ENCODE data around the gene STXBP4.
"Not testable (repeated sequence)": the region's sequence is repeated elsewhere in the genome, so short reads cannot be mapped to it uniquely, and the experiment has no call there.

Gene STXBP4

DNA sequence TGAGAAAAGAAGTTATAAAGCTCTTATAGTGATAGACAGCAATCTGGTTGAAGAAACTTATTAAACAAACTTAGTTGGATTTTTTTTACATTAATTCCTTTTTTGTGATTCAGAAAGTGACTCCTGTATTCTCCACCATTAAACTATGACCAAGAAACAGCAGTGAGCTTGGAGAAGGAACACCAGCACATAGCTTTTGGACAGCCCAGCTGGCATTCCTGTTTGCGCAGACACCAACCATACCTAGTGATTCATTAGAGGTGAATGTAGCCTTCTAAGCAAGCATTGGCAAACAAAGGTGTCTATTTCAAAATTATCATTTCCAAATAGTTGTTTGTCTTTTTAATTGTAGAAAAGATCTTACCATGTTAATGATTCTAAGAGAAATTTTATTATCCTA, 94.4 kb downstream of the STXBP4 start:
- no peaks in the 10 kb centered on the region for H3K36me3 ChIP-seq (ENCODE audit: insufficient read depth, low read depth, low read length)
- no peaks in the 10 kb centered on the region for H3K9me3 ChIP-seq (ENCODE audit: insufficient read depth, low read depth, low read length)
- no peak overlapping the region for H3K4me3 ChIP-seq (ENCODE audit: low read length)
- no peak overlapping the region for H3K27ac ChIP-seq (ENCODE audit: low read length)
- H3K27me3 ChIP-seq (ENCODE audit: insufficient read depth, low read length) = no peaks in the 10 kb centered on the region
- H3K9ac ChIP-seq (ENCODE audit: low read depth, low read length) = no peak overlapping the region
- no peaks in the 10 kb centered on the region for H3K4me1 ChIP-seq (ENCODE audit: insufficient read depth, low read length)

- no peaks in the 10 kb centered on the region for H3K4me1 ChIP-seq (ENCODE audit: insufficient read depth, low read length)
- no peaks in the 10 kb centered on the region for H3K27me3 ChIP-seq (ENCODE audit: insufficient read depth, low read length)
- no peak overlapping the region for H3K27ac ChIP-seq (ENCODE audit: low read length)
- H3K4me3 ChIP-seq (ENCODE audit: low read length) = no peak overlapping the region
- H3K36me3 ChIP-seq (ENCODE audit: insufficient read depth, low read depth, low read length) = no peaks in the 10 kb centered on the region
- no peaks in the 10 kb centered on the region for H3K9me3 ChIP-seq (ENCODE audit: insufficient read depth, low read depth, low read length)
- no peak overlapping the region for H3K9ac ChIP-seq (ENCODE audit: low read depth, low read length)
These were observed 95.6 kb downstream of the STXBP4 start for GRCh38 chr17:55063885-55064874.

GRCh38 chr17:55067697-55068439, 99.3 kb downstream of the STXBP4 start:
- H3K9me3 ChIP-seq (ENCODE audit: insufficient read depth, low read depth, low read length) = no peaks in the 10 kb centered on the region
- H3K4me1 ChIP-seq (ENCODE audit: insufficient read depth, low read length) = no peaks in the 10 kb centered on the region
- H3K9ac ChIP-seq (ENCODE audit: low read depth, low read length) = no peak overlapping the region
- no peaks in the 10 kb centered on the region for H3K36me3 ChIP-seq (ENCODE audit: insufficient read depth, low read depth, low read length)
- H3K27me3 ChIP-seq (ENCODE audit: insufficient read depth, low read length) = no peaks in the 10 kb centered on the region
- no peak overlapping the region for H3K27ac ChIP-seq (ENCODE audit: low read length)
- no peak overlapping the region for H3K4me3 ChIP-seq (ENCODE audit: low read length)

DNA sequence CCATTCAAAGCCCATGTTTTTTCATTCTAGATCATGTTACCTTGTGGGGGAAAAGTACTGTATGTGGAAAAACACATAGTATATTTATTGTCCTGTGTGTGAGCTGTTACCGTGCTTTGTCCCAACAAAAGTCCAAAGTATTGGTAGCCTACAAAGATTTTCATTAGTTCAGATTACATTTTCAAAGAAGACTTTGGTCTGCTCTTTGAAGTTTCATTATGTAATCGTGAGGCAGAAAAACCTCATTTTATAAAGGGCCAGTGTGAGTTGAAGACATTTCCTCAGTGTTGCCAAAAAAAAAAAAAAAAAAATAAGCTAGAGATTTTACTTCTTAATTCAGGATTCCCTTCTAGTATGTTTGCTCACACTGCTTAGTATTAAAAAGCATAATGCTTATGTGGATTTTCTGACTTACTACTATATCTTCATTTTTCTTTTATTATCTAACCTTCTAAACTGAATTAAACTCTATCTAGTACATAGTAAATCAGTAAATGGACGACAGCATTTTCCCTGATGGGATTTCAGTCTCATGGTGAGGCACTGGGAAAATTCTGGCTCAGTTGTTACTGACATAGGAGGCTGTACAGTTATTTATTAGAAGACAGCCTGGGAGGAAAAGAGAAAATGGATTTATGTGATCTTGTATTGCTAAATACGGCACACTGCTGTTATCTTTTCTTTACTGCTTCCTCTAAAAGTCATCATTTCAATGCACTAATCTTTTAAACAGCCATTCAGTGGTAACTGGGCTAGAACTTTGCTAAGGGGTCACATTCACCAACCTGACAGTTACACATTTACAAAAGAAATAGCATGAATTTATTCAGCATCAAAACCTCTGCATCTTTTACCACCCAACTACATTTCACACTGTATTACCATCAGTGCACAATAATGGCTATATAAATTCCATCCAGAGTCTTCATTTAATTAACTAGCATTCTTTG, 100.6 kb downstream of the STXBP4 start:
- H3K9me3 ChIP-seq (ENCODE audit: insufficient read depth, low read depth, low read length) = no peaks in the 10 kb centered on the region
- H3K4me1 ChIP-seq (ENCODE audit: insufficient read depth, low read length) = no peaks in the 10 kb centered on the region
- no peak overlapping the region for H3K4me3 ChIP-seq (ENCODE audit: low read length)

GRCh38 chr17:55069983-55070529, 101.5 kb downstream of the STXBP4 start:
- H3K36me3 ChIP-seq (ENCODE audit: insufficient read depth, low read depth, low read length) = no peaks in the 10 kb centered on the region
- H3K4me1 ChIP-seq (ENCODE audit: insufficient read depth, low read length) = no peaks in the 10 kb centered on the region
- H3K9me3 ChIP-seq (ENCODE audit: insufficient read depth, low read depth, low read length) = no peaks in the 10 kb centered on the region
- no peaks in the 10 kb centered on the region for H3K27me3 ChIP-seq (ENCODE audit: insufficient read depth, low read length)
- no peak overlapping the region for H3K4me3 ChIP-seq (ENCODE audit: low read length)
- H3K9ac ChIP-seq (ENCODE audit: low read depth, low read length) = no peak overlapping the region
- H3K27ac ChIP-seq (ENCODE audit: low read length) = no peak overlapping the region

More for the DNA sequence above, 100.6 kb downstream of the STXBP4 start:
- Histone ChIP-seq H3K9ac (ENCODE audit: low read depth, low read length) (no peak overlapping the region), H3K36me3 (ENCODE audit: insufficient read depth, low read depth, low read length) (no peaks in the 10 kb centered on the region), H3K27me3 (ENCODE audit: insufficient read depth, low read length) (no peaks in the 10 kb centered on the region), H3K27ac (ENCODE audit: low read length) (no peak overlapping the region)

- H3K9ac ChIP-seq (ENCODE audit: low read depth, low read length) = no peak overlapping the region
- no peaks in the 10 kb centered on the region for H3K4me1 ChIP-seq (ENCODE audit: insufficient read depth, low read length)
- no peak overlapping the region for H3K27ac ChIP-seq (ENCODE audit: low read length)
- H3K4me3 ChIP-seq (ENCODE audit: low read length) = no peak overlapping the region
- H3K9me3 ChIP-seq (ENCODE audit: insufficient read depth, low read depth, low read length) = no peaks in the 10 kb centered on the region
- no peaks in the 10 kb centered on the region for H3K36me3 ChIP-seq (ENCODE audit: insufficient read depth, low read depth, low read length)
- no peaks in the 10 kb centered on the region for H3K27me3 ChIP-seq (ENCODE audit: insufficient read depth, low read length)
These were observed 104.3 kb downstream of the STXBP4 start for GRCh38 chr17:55072898-55073297.

GRCh38 chr17:55073467-55073866, 104.9 kb downstream of the STXBP4 start:
- H3K27ac ChIP-seq (ENCODE audit: low read length); H3K27me3 ChIP-seq (ENCODE audit: insufficient read depth, low read length); H3K4me3 ChIP-seq (ENCODE audit: low read length); H3K36me3 ChIP-seq (ENCODE audit: insufficient read depth, low read depth, low read length); H3K4me1 ChIP-seq (ENCODE audit: insufficient read depth, low read length); H3K9ac ChIP-seq (ENCODE audit: low read depth, low read length); H3K9me3 ChIP-seq (ENCODE audit: insufficient read depth, low read depth, low read length): not testable (repeated sequence)

- H3K4me3 ChIP-seq (ENCODE audit: low read length) = no peak overlapping the region
- no peaks in the 10 kb centered on the region for H3K4me1 ChIP-seq (ENCODE audit: insufficient read depth, low read length)
- no peaks in the 10 kb centered on the region for H3K27me3 ChIP-seq (ENCODE audit: insufficient read depth, low read length)
- no peak overlapping the region for H3K9ac ChIP-seq (ENCODE audit: low read depth, low read length)
- H3K36me3 ChIP-seq (ENCODE audit: insufficient read depth, low read depth, low read length) = peaks cover 16% of the 10 kb centered on the region; the same call in 1 of the 2 replicates
- no peaks in the 10 kb centered on the region for H3K9me3 ChIP-seq (ENCODE audit: insufficient read depth, low read depth, low read length)
- H3K27ac ChIP-seq (ENCODE audit: low read length) = no peak overlapping the region
These were observed 113.0 kb downstream of the STXBP4 start for GRCh38 chr17:55081559-55081958.

- Histone ChIP-seq H3K4me3 (ENCODE audit: low read length) (no peak overlapping the region), H3K36me3 (ENCODE audit: insufficient read depth, low read depth, low read length) (peaks cover 7% of the 10 kb centered on the region; the same call in 1 of the 2 replicates), H3K27me3 (ENCODE audit: insufficient read depth, low read length) (no peaks in the 10 kb centered on the region), H3K9me3 (ENCODE audit: insufficient read depth, low read depth, low read length) (no peaks in the 10 kb centered on the region), H3K27ac (ENCODE audit: low read length) (no peak overlapping the region), H3K9ac (ENCODE audit: low read depth, low read length) (no peak overlapping the region), H3K4me1 (ENCODE audit: insufficient read depth, low read length) (peaks cover 7% of the 10 kb centered on the region; the same call in 1 of the 2 replicates)
These were observed 118.1 kb downstream of the STXBP4 start for GRCh38 chr17:55086635-55087058.

DNA sequence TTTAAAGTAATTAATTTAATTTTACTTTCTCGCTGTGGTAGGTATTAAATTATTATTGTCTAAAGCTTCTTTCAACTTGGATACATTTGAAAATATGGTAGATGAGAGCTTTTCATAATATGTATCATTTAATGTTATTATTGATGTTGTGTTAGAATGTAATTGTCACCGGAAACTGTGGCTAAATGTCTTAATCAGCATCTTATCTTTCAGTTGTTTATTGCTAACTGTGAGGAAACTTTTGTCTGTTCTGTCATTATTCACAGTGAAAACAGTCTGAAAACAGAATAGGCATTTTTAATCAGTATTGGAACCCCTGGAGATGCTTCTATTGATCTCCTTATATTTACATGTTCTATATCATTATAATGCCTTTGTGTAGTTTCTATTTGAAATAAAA, 120.7 kb downstream of the STXBP4 start:
- no peak overlapping the region for H3K9ac ChIP-seq (ENCODE audit: low read depth, low read length)
- no peaks in the 10 kb centered on the region for H3K27me3 ChIP-seq (ENCODE audit: insufficient read depth, low read length)
- H3K36me3 ChIP-seq (ENCODE audit: insufficient read depth, low read depth, low read length) = no peaks in the 10 kb centered on the region
- H3K4me3 ChIP-seq (ENCODE audit: low read length) = no peak overlapping the region
- no peak overlapping the region for H3K27ac ChIP-seq (ENCODE audit: low read length)
- H3K9me3 ChIP-seq (ENCODE audit: insufficient read depth, low read depth, low read length) = no peaks in the 10 kb centered on the region
- H3K4me1 ChIP-seq (ENCODE audit: insufficient read depth, low read length) = peaks cover 7% of the 10 kb centered on the region; the same call in 1 of the 2 replicates

GRCh38 chr17:55090079-55090492, 121.5 kb downstream of the STXBP4 start:
- no peak overlapping the region for H3K27ac ChIP-seq (ENCODE audit: low read length)
- no peak overlapping the region for H3K9ac ChIP-seq (ENCODE audit: low read depth, low read length)

More at GRCh38 chr17:55090079-55090492, 121.5 kb downstream of the STXBP4 start:
- Histone ChIP-seq H3K4me3 (ENCODE audit: low read length) (no peak overlapping the region), H3K27me3 (ENCODE audit: insufficient read depth, low read length) (no peaks in the 10 kb centered on the region), H3K9me3 (ENCODE audit: insufficient read depth, low read depth, low read length) (no peaks in the 10 kb centered on the region), H3K36me3 (ENCODE audit: insufficient read depth, low read depth, low read length) (no peaks in the 10 kb centered on the region), H3K4me1 (ENCODE audit: insufficient read depth, low read length) (peaks cover 7% of the 10 kb centered on the region; the same call in 1 of the 2 replicates)
